Hair follicle dermal papilla cell (primary cell): ENCODE data around the gene BTF3L4. TPM values are rescaled to one million over a fixed set of nuclear protein-coding genes. Genes with fewer than 3 reads are reported as not detected.

Source experiments
- total RNA-seq: library from RNA; depleted of rRNA; stranded (reverse); fragments of >200 nt; gene quantifications from 2 replicates; pipeline ENCODE4 v1.2.3, GENCODE V29; 2012

BTF3L4 gene
- total RNA-seq: 47.9 and 56.2 TPM in 2 replicates

GRCh38 chr1:52056163-52056936 lies at the start of gene BTF3L4:
BTF3L4 (plus strand) TSS chr1:52056295; CDS start chr1:52059848, 3,553 bp downstream.

GRCh38 chr1:52033190-52034049 lies 22.7 kb upstream of the BTF3L4 start, which contains the start of gene KTI12:
KTI12 (minus strand) TSS chr1:52033810; CDS start chr1:52033761, 49 bp downstream.

GRCh38 chr1:52055066-52055865 lies 829 bp upstream of the BTF3L4 start, which contains the start of gene TXNDC12:
TXNDC12 (minus strand) TSS chr1:52055191; CDS start chr1:52055096, 95 bp downstream.

Other genes starting within 250 kb of the BTF3L4 start
- 61.7 and 73.3 TPM in 2 replicates for gene NRDC, start 177.6 kb upstream of the BTF3L4 start, total RNA-seq
- gene RAB3B, start 65.6 kb upstream of the BTF3L4 start, total RNA-seq: 20.4 and 30.6 TPM in 2 replicates
- 17.5 and 18.3 TPM in 2 replicates for gene KTI12, start 22.5 kb upstream of the BTF3L4 start, total RNA-seq
- 21.7 and 25.3 TPM in 2 replicates for gene TXNDC12, start 1.1 kb upstream of the BTF3L4 start, total RNA-seq
- 31.8 and 41.1 TPM in 2 replicates for gene ZFYVE9, start 85.8 kb downstream of the BTF3L4 start, total RNA-seq